ENCODE measurements around the gene FBXO46. TPM values are rescaled to one million over a fixed set of nuclear protein-coding genes. Genes with fewer than 3 reads are reported as not detected.

The FBXO46 gene
- total and polyA plus RNA-seq, 2 of the 4 experiments (the other 2 are of a cell fraction), result 3.0 to 6.8 TPM

DNA sequence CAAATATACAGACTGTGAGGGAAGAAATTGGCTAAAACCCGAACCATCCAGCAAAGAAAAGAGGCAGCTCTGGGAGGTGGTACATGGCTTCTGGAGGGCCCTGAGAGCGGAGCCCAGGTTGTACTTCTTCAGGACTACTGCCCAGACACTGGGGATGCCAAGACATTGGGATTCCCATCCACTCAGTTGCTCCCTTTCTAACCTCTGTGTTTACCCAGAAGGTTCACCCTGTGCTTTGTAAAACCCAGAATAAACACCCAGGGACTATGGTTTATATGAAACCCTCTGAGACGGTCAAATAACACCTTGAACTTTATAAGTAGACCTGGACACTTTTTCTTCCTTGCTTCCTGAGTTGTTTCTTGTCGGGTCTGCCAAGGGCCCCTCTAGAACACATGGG is 12.3 kb upstream of the FBXO46 start:
- dilution Hi-C loops (cut with HindIII; ENCODE audit: low sequenced_read_pairs, unreplicated experiment) (no loop called here), in situ Hi-C loops (cut with MboI; ENCODE audit: low sequenced_read_pairs) (no loop called here), intact Hi-C loops (cut with micrococcal nuclease) (no loop called here)
- ATAC-seq (ENCODE audit: low read depth), result no peak
- H4K5ac ChIP-seq (ENCODE audit: low read depth, low read length), result no peak overlapping the region
- no peak overlapping the region for H2BK120ac ChIP-seq (ENCODE audit: low read depth, low read length)
- DNase-seq, result no peak
- H3K4me2 ChIP-seq (ENCODE audit: low read depth, low read length), result no peak overlapping the region
- H2BK20ac ChIP-seq (ENCODE audit: low read depth, low read length), result no peak overlapping the region
- no peak overlapping the region for H3K9ac ChIP-seq (ENCODE audit: low read depth, low read length)
- H4K8ac ChIP-seq (ENCODE audit: low read depth in 2 of 2, low read length in 2 of 2), result no peak overlapping the region
- H3K79me1 ChIP-seq (ENCODE audit: low read depth in 1 of 2, low read length in 2 of 2), result no peaks in the 10 kb centered on the region
- no peak overlapping the region for H2BK15ac ChIP-seq (ENCODE audit: low read depth, low read length)
- no peak overlapping the region for H3K56ac ChIP-seq (ENCODE audit: extremely low read depth, insufficient read depth, low read length)
- no peak overlapping the region for H2AK9ac ChIP-seq (replicated peaks; ENCODE audit: low read depth, low read length, poor library complexity)
- H4K20me1 ChIP-seq (ENCODE audit: insufficient read depth, low read length), result no peaks in the 10 kb centered on the region
- TF ChIP-seq CHD1 (IDR thresholded peaks at IDR 0.05; ENCODE audit: low read depth, low read length) (no peak), SMC3 (IDR thresholded peaks at IDR 0.05; ENCODE audit: low read depth, low read length) (no peak), POLR2A (IDR thresholded peaks at IDR 0.05; ENCODE audit: low read depth, low read length) (no peak), NFE2L2 (IDR thresholded peaks at IDR 0.05; ENCODE audit: low read depth, low read length) (no peak), BHLHE40 (IDR thresholded peaks at IDR 0.05; ENCODE audit: low read depth, low read length) (no peak), FOS (IDR thresholded peaks at IDR 0.05; ENCODE audit: low read depth, low read length) (no peak), RAD21 (IDR thresholded peaks at IDR 0.05; ENCODE audit: low read length) (no peak), MXI1 (IDR thresholded peaks at IDR 0.05; ENCODE audit: borderline replicate concordance, low read depth, low read length) (no peak), MAZ (IDR thresholded peaks at IDR 0.05; ENCODE audit: borderline replicate concordance, low read depth, low read length) (no peak), RFX5 (IDR thresholded peaks at IDR 0.05; ENCODE audit: low read depth, low read length) (no peak), RCOR1 (IDR thresholded peaks at IDR 0.05; ENCODE audit: insufficient replicate concordance, low read length) (no peak)
- no peak overlapping the region for H2AK5ac ChIP-seq (ENCODE audit: low read depth, low read length)
- WGBS, 2 experiments (ENCODE audit: extremely low coverage in 2 of 2, insufficient read length in 1 of 2), result 43% methylated on average over 1 of the region's 4 CpGs; no CpG with 5 or more reads in 1 of the 2 experiments
- no peak overlapping the region for H3K23ac ChIP-seq (ENCODE audit: low read depth, low read length)
- H3K18ac ChIP-seq (ENCODE audit: low read depth, low read length), result no peak overlapping the region
- no peaks in the 10 kb centered on the region for H3K9me3 ChIP-seq (ENCODE audit: control insufficient read depth, insufficient read depth, low read length)
- H3K36me3 ChIP-seq (ENCODE audit: control insufficient read depth, insufficient read depth, low read length), result no peaks in the 10 kb centered on the region
- H3K27me3 ChIP-seq (ENCODE audit: control insufficient read depth, insufficient read depth, low read length), result peaks cover 22% of the 10 kb centered on the region
- no peak overlapping the region for H3K4ac ChIP-seq (ENCODE audit: low read depth, low read length)
- no peak overlapping the region for H2AFZ ChIP-seq (replicated peaks; ENCODE audit: low read length, poor library complexity)
- no peaks in the 10 kb centered on the region for H3K9me1 ChIP-seq (ENCODE audit: insufficient read depth, low read length)
- H3K27ac ChIP-seq (ENCODE audit: insufficient read depth, low read length), result no peak overlapping the region
- no TSS peak for BruUV-seq (replicated peaks)
- ChIA-PET CTCF (no interaction called here), POLR2A (ENCODE audit: unreplicated experiment) (no interaction called here)
- no peak overlapping the region for H3K14ac ChIP-seq (replicated peaks; ENCODE audit: low read depth, low read length)
- no peaks in the 10 kb centered on the region for H3K4me1 ChIP-seq (ENCODE audit: control insufficient read depth, insufficient read depth, low read length)
- H3K4me3 ChIP-seq (ENCODE audit: insufficient read depth, low read depth, low read length), result no peak overlapping the region
- no peak overlapping the region for H4K91ac ChIP-seq (ENCODE audit: insufficient read depth, low read depth, low read length)
- no peak overlapping the region for H2BK5ac ChIP-seq (ENCODE audit: low read depth, low read length, poor library complexity, severe bottlenecking)

Measured in IMR-90 (cell line).